ENCODE data around the gene CCDC83.
A peak's percentile ranks its signal among the peaks of the same experiment; 100 is the strongest.

Gene CCDC83

GRCh38 chr11:85855341-85855656, at the start of gene CCDC83:
TSS of gene CCDC83 (plus strand) at chr11:85855383. CDS start at chr11:85865124, 9,741 bp downstream.
- no peak for ATAC-seq
- TF ChIP-seq ZNF70 (CRISPR knock-in tag; IDR thresholded peaks at IDR 0.05) (no peak), CSRNP3 (CRISPR knock-in tag; IDR thresholded peaks at IDR 0.05) (no peak), ZFP3 (CRISPR knock-in tag; IDR thresholded peaks at IDR 0.05) (no peak), TOX (CRISPR knock-in tag; IDR thresholded peaks at IDR 0.05; ENCODE audit: borderline replicate concordance) (no peak), ARNTL (CRISPR knock-in tag; IDR thresholded peaks at IDR 0.05; ENCODE audit: borderline replicate concordance, low read depth) (no peak), BACH2 (CRISPR knock-in tag; IDR thresholded peaks at IDR 0.05; ENCODE audit: borderline replicate concordance) (no peak), ZNF8 (CRISPR knock-in tag; IDR thresholded peaks at IDR 0.05) (no peak), RARB (CRISPR knock-in tag; IDR thresholded peaks at IDR 0.05) (no peak), ISL1 (CRISPR knock-in tag; IDR thresholded peaks at IDR 0.05) (no peak), ESRRG (CRISPR knock-in tag; IDR thresholded peaks at IDR 0.05) (no peak), OSR1 (CRISPR knock-in tag; IDR thresholded peaks at IDR 0.05) (no peak), GLIS3 (CRISPR knock-in tag; IDR thresholded peaks at IDR 0.05) (no peak), SNAI2 (CRISPR knock-in tag; IDR thresholded peaks at IDR 0.05) (no peak), CSDC2 (CRISPR knock-in tag; IDR thresholded peaks at IDR 0.05) (no peak), ZNF565 (CRISPR knock-in tag; conservative IDR thresholded peaks at IDR 0.05; ENCODE audit: low read depth) (no peak), CREB5 (CRISPR knock-in tag; IDR thresholded peaks at IDR 0.05; ENCODE audit: low read depth) (no peak)
- TF ChIP-seq, protein P1, sequence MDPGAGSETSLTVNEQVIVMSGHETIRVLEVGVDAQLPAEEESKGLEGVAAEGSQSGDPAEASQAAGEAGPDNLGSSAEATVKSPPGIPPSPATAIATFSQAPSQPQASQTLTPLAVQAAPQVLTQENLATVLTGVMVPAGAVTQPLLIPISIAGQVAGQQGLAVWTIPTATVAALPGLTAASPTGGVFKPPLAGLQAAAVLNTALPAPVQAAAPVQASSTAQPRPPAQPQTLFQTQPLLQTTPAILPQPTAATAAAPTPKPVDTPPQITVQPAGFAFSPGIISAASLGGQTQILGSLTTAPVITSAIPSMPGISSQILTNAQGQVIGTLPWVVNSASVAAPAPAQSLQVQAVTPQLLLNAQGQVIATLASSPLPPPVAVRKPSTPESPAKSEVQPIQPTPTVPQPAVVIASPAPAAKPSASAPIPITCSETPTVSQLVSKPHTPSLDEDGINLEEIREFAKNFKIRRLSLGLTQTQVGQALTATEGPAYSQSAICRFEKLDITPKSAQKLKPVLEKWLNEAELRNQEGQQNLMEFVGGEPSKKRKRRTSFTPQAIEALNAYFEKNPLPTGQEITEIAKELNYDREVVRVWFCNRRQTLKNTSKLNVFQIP (CRISPR knock-in tag; IDR thresholded peaks at IDR 0.05; ENCODE audit: borderline replicate concordance, low read depth) = no peak
- TF ChIP-seq, protein P2, sequence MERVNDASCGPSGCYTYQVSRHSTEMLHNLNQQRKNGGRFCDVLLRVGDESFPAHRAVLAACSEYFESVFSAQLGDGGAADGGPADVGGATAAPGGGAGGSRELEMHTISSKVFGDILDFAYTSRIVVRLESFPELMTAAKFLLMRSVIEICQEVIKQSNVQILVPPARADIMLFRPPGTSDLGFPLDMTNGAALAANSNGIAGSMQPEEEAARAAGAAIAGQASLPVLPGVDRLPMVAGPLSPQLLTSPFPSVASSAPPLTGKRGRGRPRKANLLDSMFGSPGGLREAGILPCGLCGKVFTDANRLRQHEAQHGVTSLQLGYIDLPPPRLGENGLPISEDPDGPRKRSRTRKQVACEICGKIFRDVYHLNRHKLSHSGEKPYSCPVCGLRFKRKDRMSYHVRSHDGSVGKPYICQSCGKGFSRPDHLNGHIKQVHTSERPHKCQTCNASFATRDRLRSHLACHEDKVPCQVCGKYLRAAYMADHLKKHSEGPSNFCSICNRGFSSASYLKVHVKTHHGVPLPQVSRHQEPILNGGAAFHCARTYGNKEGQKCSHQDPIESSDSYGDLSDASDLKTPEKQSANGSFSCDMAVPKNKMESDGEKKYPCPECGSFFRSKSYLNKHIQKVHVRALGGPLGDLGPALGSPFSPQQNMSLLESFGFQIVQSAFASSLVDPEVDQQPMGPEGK (CRISPR knock-in tag; IDR thresholded peaks at IDR 0.05; ENCODE audit: borderline replicate concordance) = no peak

DNA sequence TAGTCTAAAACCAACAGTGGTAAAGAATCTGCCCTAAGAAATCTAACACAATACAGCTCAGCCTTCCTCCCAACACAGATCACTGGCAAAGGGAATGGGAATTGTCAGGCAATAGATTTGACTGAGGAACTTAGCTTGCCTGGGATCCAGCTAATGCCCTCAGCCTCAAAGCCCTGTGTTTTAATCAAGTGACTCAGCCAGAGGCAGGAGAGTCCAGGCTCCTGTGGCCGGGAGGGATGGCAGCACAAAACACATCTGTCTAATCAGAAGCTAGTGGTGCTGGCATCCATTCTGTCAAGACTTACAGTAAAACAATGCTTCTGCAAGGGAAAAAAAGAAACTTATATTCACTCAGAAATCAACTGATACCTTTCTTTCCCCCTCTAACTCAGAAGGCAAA, 49.8 kb upstream of the CCDC83 start:
- ATAC-seq = peak; percentile 59
- no peak for TF ChIP-seq ARNTL (CRISPR knock-in tag; IDR thresholded peaks at IDR 0.05; ENCODE audit: borderline replicate concordance, low read depth)
- no peak for TF ChIP-seq CREB5 (CRISPR knock-in tag; IDR thresholded peaks at IDR 0.05; ENCODE audit: low read depth)
- TF ChIP-seq TCF4 (CRISPR knock-in tag; IDR thresholded peaks at IDR 0.05; ENCODE audit: borderline replicate concordance) = no peak
- no peak for TF ChIP-seq RARB (CRISPR knock-in tag; IDR thresholded peaks at IDR 0.05)
- TF ChIP-seq GLIS3 (CRISPR knock-in tag; IDR thresholded peaks at IDR 0.05) = no peak
- TF ChIP-seq TOX (CRISPR knock-in tag; IDR thresholded peaks at IDR 0.05; ENCODE audit: borderline replicate concordance) = no peak
- TF ChIP-seq ESRRG (CRISPR knock-in tag; IDR thresholded peaks at IDR 0.05) = no peak
- no peak for TF ChIP-seq ZNF8 (CRISPR knock-in tag; IDR thresholded peaks at IDR 0.05)
- no peak for TF ChIP-seq SNAI2 (CRISPR knock-in tag; IDR thresholded peaks at IDR 0.05)
- TF ChIP-seq BACH2 (CRISPR knock-in tag; IDR thresholded peaks at IDR 0.05; ENCODE audit: borderline replicate concordance) = no peak

DNA sequence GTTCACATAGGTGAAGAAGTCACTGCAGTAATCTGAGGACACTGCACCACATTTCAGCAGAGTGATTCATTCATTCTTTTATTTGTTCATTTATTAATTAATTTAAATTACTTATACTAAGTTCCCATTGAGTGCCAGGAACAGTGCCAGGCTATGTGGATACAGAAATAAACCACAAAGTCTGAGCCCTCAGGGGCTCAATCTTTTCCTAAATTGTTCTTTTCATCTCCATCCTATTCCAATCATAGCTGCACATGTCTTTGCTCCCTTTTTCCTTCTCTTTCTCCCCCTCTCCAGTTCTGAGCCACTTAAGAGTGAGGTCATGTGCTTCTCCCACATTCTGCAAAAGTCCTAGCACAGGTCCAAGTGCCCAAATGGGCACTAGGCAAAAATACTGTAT, 49.2 kb upstream of the CCDC83 start:
- TF ChIP-seq ZC3H10 (CRISPR knock-in tag; IDR thresholded peaks at IDR 0.05) (no peak), SNAI2 (CRISPR knock-in tag; IDR thresholded peaks at IDR 0.05) (no peak)
- no peak for ATAC-seq

GRCh38 chr11:85806876-85807275, 48.3 kb upstream of the CCDC83 start:
- TF ChIP-seq ZFP30 (CRISPR knock-in tag; IDR thresholded peaks at IDR 0.05) (no peak), TCF4 (CRISPR knock-in tag; IDR thresholded peaks at IDR 0.05; ENCODE audit: borderline replicate concordance) (no peak)
- ATAC-seq = no peak

Measured in SK-N-SH treated with all-trans-retinoic acid at 6 μM for 48 hours (cell line).